GM18861 (cell line): ENCODE data around the gene WDR20.
A peak's percentile ranks its signal among the peaks of the same experiment; 100 is the strongest.
"Not testable (repeated sequence)": the region's sequence is repeated elsewhere in the genome, so short reads cannot be mapped to it uniquely, and the experiment has no call there.

Experiments
- ATAC-seq: cut with Tn5 transposase; IDR thresholded peaks from one replicate; pipeline ENCODE4 v1.9.1; 2021; ENCODE audit not compliant: unreplicated experiment

Gene WDR20, protein sequence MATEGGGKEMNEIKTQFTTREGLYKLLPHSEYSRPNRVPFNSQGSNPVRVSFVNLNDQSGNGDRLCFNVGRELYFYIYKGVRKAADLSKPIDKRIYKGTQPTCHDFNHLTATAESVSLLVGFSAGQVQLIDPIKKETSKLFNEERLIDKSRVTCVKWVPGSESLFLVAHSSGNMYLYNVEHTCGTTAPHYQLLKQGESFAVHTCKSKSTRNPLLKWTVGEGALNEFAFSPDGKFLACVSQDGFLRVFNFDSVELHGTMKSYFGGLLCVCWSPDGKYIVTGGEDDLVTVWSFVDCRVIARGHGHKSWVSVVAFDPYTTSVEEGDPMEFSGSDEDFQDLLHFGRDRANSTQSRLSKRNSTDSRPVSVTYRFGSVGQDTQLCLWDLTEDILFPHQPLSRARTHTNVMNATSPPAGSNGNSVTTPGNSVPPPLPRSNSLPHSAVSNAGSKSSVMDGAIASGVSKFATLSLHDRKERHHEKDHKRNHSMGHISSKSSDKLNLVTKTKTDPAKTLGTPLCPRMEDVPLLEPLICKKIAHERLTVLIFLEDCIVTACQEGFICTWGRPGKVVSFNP

DNA sequence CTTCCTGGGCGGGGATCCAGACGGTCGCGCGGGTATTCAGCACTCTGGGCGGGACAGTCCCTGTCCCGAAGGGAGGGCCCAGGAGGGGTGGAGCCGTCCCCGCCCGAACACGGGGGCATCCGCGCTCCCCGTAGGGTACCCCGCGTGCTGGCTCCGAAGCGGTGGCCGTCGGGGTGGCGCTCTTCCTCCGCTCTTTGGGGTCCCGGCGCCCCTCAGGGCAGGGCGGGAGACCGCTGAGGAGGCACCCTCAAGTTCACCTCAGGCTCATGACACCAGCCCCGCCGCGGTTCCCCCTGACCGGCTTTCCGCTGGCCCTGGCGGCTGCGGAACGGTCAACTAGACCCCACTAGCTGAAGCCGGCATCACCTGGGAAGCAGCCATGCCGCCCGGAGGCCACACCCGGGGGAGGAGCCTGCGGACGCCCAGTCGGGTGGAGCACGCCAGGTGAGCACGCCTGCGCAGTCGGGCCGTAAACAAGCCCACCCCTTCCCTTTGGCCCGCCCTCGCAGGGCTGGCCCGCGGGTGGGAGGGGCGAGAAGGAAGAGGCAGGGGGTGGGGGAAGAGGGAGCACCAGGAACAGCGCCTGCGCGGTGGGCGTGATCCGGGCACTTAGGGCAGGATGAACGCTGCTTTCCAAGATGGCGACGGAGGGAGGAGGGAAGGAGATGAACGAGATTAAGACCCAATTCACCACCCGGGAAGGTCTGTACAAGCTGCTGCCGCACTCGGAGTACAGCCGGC lies at the start of gene WDR20:
WDR20 (plus strand) TSS at position 612 of the 741 bp plus-strand sequence; CDS start at position 639, 27 bp downstream.
- ATAC-seq: peak; percentile 87

DNA sequence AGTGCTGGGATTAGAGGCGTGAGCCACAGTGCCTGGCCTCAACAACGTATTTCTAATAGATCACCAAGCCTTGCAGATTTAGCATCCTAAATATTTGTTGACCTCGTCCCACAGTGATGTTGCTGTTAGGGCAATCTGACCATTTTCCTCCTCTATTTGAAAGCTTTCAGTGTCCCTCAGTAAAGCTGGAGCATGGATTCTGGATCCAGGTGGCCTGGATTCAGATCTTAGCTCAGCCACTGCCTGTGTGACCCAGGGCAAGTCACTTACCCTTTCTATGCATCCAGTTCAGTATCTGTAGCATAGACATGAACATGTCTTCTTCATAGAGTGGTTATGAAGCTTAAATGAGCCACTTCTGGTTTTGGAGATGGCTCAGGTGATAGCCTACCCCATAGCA lies 49.0 kb upstream of the WDR20 start:
- no peak for ATAC-seq

DNA sequence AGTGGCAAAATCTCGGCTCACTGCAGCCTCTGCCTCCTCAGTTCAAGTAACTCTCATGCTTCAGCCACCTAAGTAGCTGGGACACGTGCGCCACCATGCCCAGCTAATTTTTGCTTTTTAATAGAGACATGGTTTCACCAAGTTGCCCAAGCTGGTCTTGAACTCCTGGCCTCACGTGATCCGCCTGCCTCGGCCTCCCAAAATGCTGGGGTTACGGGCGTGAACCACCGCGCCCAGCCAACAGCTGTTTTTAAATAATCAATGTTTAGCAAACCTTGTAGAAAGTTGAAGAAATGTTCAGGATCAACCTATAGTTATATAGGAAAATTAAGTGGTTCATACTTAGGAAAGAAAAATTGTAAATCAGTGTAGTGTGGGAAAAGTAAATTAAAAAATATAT lies 46.9 kb upstream of the WDR20 start:
- ATAC-seq: no peak

DNA sequence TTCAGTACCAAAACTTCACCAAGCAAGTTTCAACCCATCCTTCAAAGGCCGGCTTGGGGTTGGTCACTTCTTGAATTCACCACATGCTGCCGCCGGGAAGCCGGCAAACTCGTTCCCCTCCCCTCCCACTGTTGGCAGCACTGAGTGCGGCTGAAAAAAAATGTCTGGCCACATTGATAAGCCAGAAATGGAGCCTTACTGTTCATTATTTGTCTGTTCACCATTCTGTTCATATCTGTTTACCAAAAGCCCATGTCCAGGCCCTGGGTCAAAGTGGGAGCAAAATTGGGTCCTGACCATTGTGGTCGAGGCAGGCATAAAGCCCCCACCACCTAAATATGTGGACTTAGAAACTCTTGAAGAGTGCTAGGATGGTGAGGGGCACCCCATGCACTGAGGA lies 45.6 kb upstream of the WDR20 start:
- ATAC-seq: no peak

DNA sequence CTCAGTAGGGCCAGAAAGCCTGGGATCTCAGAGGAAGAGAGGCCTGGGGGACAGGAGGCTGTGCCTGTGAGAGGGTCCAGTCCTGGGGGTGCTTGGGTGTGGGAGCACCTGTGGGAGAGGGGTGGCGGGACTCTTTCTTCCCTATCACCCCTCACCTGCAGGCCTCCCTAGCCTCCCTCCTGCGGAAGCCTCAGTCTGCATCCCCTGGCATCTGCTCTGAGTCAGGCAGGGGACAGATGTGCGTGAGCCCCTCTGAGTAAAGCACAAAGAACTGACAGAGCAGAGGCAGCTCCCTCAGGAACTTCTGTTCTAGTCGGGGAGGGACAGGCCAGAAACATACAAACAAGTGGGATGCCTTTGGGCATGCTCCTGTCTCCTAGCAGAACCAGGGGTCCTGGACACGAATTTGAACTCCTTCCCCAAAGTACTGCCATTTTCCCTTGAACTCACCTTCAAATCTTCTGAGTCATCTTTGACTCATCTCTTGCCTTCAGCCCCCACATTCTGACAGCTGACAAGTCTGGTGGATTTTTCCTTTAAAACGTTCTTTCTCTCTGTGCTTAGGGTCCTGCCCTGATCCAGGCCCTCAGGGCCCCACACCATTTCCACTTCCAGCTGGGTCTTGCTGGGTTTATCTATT lies 44.3 kb upstream of the WDR20 start:
- no peak for ATAC-seq

DNA sequence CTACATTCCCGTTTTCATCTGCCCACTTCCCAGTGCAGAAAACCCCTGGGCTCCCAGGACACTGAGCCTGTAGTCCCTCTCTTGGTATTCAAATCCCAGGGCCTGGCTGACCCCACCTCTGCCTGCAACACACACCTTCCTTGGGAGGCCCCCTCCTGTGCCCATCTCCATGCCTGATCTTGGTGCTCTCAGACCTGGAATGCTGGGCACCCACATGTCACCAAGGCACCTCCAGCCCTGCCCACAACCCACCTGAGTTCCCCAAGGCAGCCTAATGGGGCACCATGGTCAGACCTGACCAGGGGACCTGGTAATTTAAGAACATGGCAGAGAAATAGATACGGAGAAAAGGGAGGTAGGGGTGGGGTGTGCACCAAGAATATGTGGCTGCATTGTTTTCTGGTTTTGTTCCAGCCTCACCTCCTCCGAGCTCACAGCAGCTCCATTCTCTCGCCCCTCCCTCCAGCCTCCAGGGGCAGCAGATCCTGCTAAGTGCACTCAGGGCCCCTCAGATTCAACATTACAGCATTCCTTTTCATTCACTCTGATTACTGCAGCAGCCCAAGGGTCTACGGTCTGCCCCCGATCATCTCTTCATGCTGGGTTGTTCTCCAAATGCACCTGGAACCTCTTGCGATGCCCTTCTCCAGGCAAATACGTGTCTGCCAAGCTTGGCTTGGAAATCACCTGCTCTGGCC lies 43.7 kb upstream of the WDR20 start:
- ATAC-seq: no peak

DNA sequence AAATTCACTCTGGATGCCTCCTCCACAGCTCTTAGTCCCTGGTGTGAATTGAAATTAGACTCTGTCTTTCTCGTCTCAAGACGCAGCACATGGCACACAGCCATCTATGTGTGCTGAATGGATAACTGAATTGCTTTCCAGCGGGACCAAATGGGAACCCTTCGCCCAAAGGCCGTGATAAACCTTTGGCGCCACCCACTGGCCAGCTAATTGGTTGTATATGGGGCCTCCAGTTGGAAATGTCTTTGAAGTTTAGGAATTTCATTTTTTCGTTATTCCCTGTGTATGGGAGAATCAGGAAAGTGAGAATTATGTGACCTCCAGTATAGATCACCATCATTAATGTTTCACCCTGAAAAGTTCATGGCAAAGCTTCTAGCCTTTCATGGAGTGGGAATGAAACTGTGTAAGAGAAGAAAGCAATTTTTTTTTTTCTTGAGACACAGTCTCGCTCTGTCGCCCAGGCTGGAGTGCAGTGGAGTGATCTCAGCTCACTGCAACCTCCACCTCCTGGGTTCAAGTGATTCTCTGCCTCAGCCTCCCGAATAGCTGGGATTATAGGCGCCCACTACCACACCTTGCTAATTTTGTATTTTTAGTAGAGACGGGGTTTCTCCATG lies 43.0 kb upstream of the WDR20 start:
- no peak for ATAC-seq

DNA sequence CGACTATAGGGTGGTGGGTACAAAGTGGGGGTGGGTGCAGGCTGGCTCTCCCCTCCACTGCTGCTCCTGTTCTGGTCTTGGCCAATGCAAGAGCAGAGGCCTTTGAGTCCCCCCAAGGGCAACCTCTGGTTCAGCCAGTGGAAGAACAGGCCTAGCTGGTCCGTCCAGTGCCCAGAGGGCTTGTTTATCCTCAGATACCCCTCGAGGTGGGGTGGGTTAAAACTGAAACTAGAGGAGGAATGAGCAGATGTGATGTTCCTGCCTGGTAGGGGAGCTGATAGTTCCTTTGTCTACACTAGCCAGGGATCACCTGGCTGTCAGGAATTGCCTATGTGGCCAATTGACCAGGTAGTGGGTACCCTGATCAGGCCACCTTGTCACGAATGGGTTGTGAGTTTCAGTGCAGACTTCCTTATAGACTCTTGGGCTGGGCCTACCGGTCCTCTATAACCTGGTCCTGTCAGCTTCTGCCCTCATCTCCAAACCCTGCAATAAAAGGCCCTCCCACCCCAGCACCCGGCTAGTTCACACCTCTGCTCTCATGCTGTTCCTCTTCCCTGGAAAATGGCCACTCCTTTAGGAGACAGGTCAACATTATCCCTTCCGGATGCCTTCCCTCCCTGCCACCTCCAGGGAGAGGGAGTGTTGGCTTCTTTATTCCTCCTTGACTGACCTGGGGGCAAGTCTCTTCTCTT lies 42.1 kb upstream of the WDR20 start:
- no peak for ATAC-seq

GRCh38 chr14:102103062-102103695 lies 36.5 kb upstream of the WDR20 start:
- no peak for ATAC-seq

- ATAC-seq: no peak
These were observed 34.3 kb upstream of the WDR20 start for GRCh38 chr14:102105369-102105768.

- ATAC-seq: not testable (repeated sequence)
These were observed 30.4 kb upstream of the WDR20 start for GRCh38 chr14:102109332-102109731.

GRCh38 chr14:102111101-102111500 lies 28.6 kb upstream of the WDR20 start:
- no peak for ATAC-seq

DNA sequence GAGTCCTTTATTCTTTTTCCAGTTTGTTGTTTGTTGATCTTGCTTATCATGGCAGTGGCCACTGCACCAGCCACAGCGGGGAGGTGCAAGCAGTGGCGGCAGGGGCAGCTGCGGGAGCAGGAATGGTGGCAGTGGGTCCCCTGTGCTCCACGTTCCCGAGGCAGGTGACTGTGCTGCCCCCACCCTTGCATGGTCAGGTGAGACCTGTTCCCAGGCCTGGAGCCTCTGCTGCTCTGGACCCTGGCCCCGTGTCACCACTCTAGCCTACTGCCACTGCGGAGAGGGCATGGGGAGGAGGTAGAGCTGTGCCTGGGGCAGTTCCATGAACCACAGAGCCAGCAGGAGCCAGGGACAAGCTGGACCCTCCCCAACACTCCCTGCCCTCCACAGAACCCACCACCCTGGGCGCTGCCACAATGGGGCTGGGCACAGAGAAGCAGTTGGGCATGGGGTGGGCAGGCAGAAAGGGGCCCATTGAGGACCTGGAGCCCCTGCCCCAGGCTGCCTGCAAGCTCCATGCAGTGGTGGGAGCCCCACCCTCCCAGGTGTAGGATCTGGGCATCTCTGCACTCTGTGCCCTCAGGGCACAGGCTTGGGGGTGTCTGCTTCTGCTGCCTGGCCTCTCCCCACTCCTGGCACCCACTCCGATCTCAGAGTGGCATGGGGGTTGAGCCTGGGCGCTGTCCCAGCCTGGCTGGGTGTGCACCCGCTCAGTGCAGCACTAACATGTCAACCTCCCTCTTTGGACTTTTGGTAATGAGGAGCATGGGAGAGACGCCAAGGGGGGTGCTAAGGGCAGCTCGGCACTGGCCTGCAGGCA lies 23.1 kb upstream of the WDR20 start:
- no peak for ATAC-seq

- no peak for ATAC-seq
These were observed 21.8 kb upstream of the WDR20 start for GRCh38 chr14:102117852-102118251.

GRCh38 chr14:102120888-102121287 lies 18.8 kb upstream of the WDR20 start:
- no peak for ATAC-seq

DNA sequence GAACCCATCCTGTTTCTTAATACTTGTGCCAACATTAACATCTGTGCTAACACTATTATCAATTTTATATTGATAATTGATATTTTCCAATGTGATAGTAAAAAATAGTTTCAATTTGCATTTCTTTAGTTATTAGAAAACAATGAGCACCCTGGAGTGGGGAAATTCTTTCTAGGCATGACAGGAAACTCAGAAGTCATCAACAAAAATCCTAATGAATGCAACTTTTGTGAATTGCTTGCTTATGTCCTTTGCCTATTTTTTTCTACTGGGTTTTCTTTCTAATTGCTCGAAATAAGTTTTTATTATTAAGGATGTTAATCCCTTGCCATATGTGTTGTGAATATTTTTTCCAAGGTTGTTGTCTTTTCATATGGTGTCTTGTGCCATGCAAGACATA lies 18.1 kb upstream of the WDR20 start:
- ATAC-seq: no peak

- no peak for ATAC-seq
These were observed 15.3 kb upstream of the WDR20 start for GRCh38 chr14:102124419-102124818.

- ATAC-seq: peak; percentile 62
These were observed 14.2 kb upstream of the WDR20 start for GRCh38 chr14:102125546-102125945.
